GM18505 (cell line): ENCODE measurements around the gene METTL8.

Source experiments
- ATAC-seq: cut with Tn5 transposase; IDR thresholded peaks from one replicate; pipeline ENCODE4 v1.9.1; 2021; ENCODE audit not compliant: unreplicated experiment
- POLR2A ChIP-seq: IDR thresholded peaks from 4 replicates; pipeline ENCODE4 v1.6.1; 2011; ENCODE audit warnings: borderline replicate concordance; ENCODE audit not compliant: insufficient read depth, insufficient read length; ENCODE audit errors: extremely low read depth

METTL8 gene

GRCh38 chr2:171433763-171434012, at the start of gene METTL8:
METTL8 (minus strand) TSS chr2:171433990; CDS start chr2:171392185, 41,805 bp downstream.
- no peak for ATAC-seq
- no peak for TF ChIP-seq POLR2A

- no peak for ATAC-seq
- TF ChIP-seq POLR2A = no peak
These were observed 49.1 kb upstream of the METTL8 start for GRCh38 chr2:171482877-171483276.

GRCh38 chr2:171482308-171482707, 48.5 kb upstream of the METTL8 start:
- ATAC-seq = no peak
- TF ChIP-seq POLR2A = no peak

- no peak for ATAC-seq
- no peak for TF ChIP-seq POLR2A
These were observed 47.1 kb upstream of the METTL8 start for GRCh38 chr2:171480908-171481307.

GRCh38 chr2:171479154-171479814, 45.5 kb upstream of the METTL8 start:
- no peak for TF ChIP-seq POLR2A
- no peak for ATAC-seq

- no peak for TF ChIP-seq POLR2A
These were observed 44.6 kb upstream of the METTL8 start for GRCh38 chr2:171478345-171478744.

GRCh38 chr2:171475979-171476378, 42.2 kb upstream of the METTL8 start:
- ATAC-seq = no peak
- TF ChIP-seq POLR2A = no peak

More at GRCh38 chr2:171478345-171478744, 44.6 kb upstream of the METTL8 start:
- no peak for ATAC-seq

GRCh38 chr2:171470129-171470528, 36.3 kb upstream of the METTL8 start:
- no peak for TF ChIP-seq POLR2A
- ATAC-seq = no peak

- no peak for TF ChIP-seq POLR2A
- ATAC-seq = no peak
These were observed 35.4 kb upstream of the METTL8 start for GRCh38 chr2:171469176-171469575.

- no peak for ATAC-seq
- TF ChIP-seq POLR2A = no peak
These were observed 26.7 kb upstream of the METTL8 start for GRCh38 chr2:171460537-171460936.

GRCh38 chr2:171459498-171459897, 25.7 kb upstream of the METTL8 start:
- no peak for ATAC-seq
- no peak for TF ChIP-seq POLR2A

- no peak for TF ChIP-seq POLR2A
- ATAC-seq = no peak
These were observed 19.0 kb upstream of the METTL8 start for GRCh38 chr2:171452773-171453172.

- TF ChIP-seq POLR2A = no peak
- ATAC-seq = no peak
These were observed 17.3 kb upstream of the METTL8 start for GRCh38 chr2:171451074-171451473.

- no peak for TF ChIP-seq POLR2A
- no peak for ATAC-seq
These were observed 13.9 kb upstream of the METTL8 start for GRCh38 chr2:171447675-171448074.

GRCh38 chr2:171441470-171441869, 7.7 kb upstream of the METTL8 start:
- TF ChIP-seq POLR2A = no peak
- no peak for ATAC-seq

- ATAC-seq = no peak
- no peak for TF ChIP-seq POLR2A
These were observed 2.5 kb upstream of the METTL8 start for GRCh38 chr2:171436307-171436706.
